Heart left ventricle (tissue), 13 donors: Measurements from ENCODE around the gene PERM1.

Experiments used
- POLR2A ChIP-seq, 2 donors: fragments of 450-650 bp; IDR thresholded peaks; one replicate each; pipeline ENCODE4 v1.6.1; 2017; ENCODE audit warnings: antibody characterized with exemption in 2 of 2, mild to moderate bottlenecking in 2 of 2, moderate library complexity in 2 of 2
- TF ChIP-seq, protein P1 (sequence below), 12 donors: fragments of 200-600 bp; sonication (generic) in 4 of 12; IDR thresholded peaks; one replicate each; pipeline versions ENCODE4 v1.5.0 to v1.8.0; 2018 to 2022; ENCODE audit warnings: antibody characterized with exemption in 12 of 12, mild to moderate bottlenecking in 5 of 12
- donor health status: ischemic (EF 13 %, LVEDD 7.1; RV severe dilation, severe dysfunction).
- donor health status: DM: no; HTN: yes; CAD: no.
- donor health status: DM: no; HTN: no; CAD: no.
- donor health status: ischemic (EF 25% LVEDD 6.9; RV normal size, moderate dysfunction).
- donor health status: ischemic (EF 25% LVEDD 5.7; RV mildly dilated, moderate dysfunction).
- donor health status: ischemic (EF 35%, LVEDD 5.7; RV mildly dilated, moderate dysfunction).
- donor health status: nonischemic (EF 11% LVEDD 7.7; RV severe dilation, severe dysfunction).
- donor health status: DM: yes; HTN: yes; CAD: no.
- donor health status: PGD.
- donor health status: ischemic (EF 29% LVEDD 5.4; RV normal size, mild dysfunction).
- donor health status: nonischemic (EF 23%, LVEDD 6.1; RV moderate dilation, normal function).

DNA sequence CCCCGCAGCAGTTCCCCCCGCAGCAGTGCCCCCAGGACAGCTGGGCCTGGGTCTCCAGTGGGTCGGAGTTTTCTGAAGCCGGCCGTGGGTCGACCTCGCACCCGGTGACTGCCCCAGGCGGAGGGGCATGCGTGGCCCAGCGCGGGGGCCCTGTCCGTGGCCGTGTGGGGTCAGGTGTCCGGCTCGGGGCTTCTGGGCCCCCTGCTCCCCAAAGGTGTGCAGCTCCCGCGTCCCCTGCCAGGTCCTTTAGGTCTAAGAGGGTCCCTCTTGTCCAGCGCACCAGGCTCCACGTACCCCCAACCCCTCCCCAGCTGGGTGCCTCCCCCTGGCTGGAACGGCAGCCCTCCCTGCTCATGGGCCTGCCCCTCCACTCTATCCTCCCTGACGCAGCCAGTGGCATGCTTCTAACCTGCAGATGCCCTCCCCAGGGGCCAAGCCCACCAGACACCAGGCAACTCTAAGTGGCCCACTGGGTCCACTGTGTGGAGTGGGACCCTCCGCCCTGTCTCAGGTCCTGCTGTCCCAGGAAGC, 23.9 kb upstream of the PERM1 start:
- TF ChIP-seq POLR2A (IDR thresholded peaks at IDR 0.05): no peak
- TF ChIP-seq, protein P1, sequence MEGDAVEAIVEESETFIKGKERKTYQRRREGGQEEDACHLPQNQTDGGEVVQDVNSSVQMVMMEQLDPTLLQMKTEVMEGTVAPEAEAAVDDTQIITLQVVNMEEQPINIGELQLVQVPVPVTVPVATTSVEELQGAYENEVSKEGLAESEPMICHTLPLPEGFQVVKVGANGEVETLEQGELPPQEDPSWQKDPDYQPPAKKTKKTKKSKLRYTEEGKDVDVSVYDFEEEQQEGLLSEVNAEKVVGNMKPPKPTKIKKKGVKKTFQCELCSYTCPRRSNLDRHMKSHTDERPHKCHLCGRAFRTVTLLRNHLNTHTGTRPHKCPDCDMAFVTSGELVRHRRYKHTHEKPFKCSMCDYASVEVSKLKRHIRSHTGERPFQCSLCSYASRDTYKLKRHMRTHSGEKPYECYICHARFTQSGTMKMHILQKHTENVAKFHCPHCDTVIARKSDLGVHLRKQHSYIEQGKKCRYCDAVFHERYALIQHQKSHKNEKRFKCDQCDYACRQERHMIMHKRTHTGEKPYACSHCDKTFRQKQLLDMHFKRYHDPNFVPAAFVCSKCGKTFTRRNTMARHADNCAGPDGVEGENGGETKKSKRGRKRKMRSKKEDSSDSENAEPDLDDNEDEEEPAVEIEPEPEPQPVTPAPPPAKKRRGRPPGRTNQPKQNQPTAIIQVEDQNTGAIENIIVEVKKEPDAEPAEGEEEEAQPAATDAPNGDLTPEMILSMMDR (IDR thresholded peaks at IDR 0.05): no peak
